GM10266 (cell line): ENCODE data around the gene VEZT.

Experiments
- DNase-seq: peaks from one replicate; pipeline ENCODE4 v3.0.0; 2012; ENCODE audit errors: extremely low spot score
- CTCF ChIP-seq: IDR thresholded peaks from 2 replicates; pipeline ENCODE4 v1.5.1; 2012; ENCODE audit warnings: mild to moderate bottlenecking, low read depth; ENCODE audit not compliant: control insufficient read depth, insufficient read depth; ENCODE audit errors: missing control alignments

Gene VEZT

GRCh38 chr12:95200128-95200894 is 17.3 kb upstream of the VEZT start:
- no peak for TF ChIP-seq CTCF
- DNase-seq, result no peak

- TF ChIP-seq CTCF, result no peak
- DNase-seq, result no peak
These were observed 16.4 kb upstream of the VEZT start for GRCh38 chr12:95201056-95201670.

GRCh38 chr12:95202691-95203486 is 14.7 kb upstream of the VEZT start:
- no peak for DNase-seq
- TF ChIP-seq CTCF, result no peak

GRCh38 chr12:95203487-95204030 is 14.0 kb upstream of the VEZT start:
- DNase-seq, result no peak
- TF ChIP-seq CTCF, result no peak

GRCh38 chr12:95204141-95204866 is 13.3 kb upstream of the VEZT start:
- no peak for DNase-seq
- TF ChIP-seq CTCF, result no peak

- no peak for DNase-seq
- no peak for TF ChIP-seq CTCF
These were observed 12.5 kb upstream of the VEZT start for GRCh38 chr12:95205016-95205624.
